Mesendoderm (in vitro differentiated cells): ENCODE results near the gene FAHD2B.
"Not testable (repeated sequence)": the region's sequence is repeated elsewhere in the genome, so short reads cannot be mapped to it uniquely, and the experiment has no call there.

Source experiments
- DNase-seq: peaks from one replicate; pipeline ENCODE4 v3.0.0; 2013
- H2AK5ac ChIP-seq: 2 replicates; pipeline ENCODE4 v1.6.1; 2013; ENCODE audit warnings: low read length, inconsistent platforms
- H2BK120ac ChIP-seq: 2 replicates; pipeline ENCODE4 v1.6.1; 2013; ENCODE audit warnings: low read depth, mild to moderate bottlenecking, low read length, moderate library complexity, mixed read lengths
- H2BK15ac ChIP-seq: replicated peaks from 2 replicates; pipeline ENCODE4 v1.6.1; 2013; ENCODE audit warnings: low read depth, mild to moderate bottlenecking, moderate library complexity
- H2BK5ac ChIP-seq: 2 replicates; pipeline ENCODE4 v1.6.1; 2013; ENCODE audit warnings: low read length, inconsistent platforms
- H3K18ac ChIP-seq: 2 replicates; pipeline ENCODE4 v1.6.1; 2013; ENCODE audit warnings: mild to moderate bottlenecking, low read length, mixed read lengths
- H3K23ac ChIP-seq: one replicate; pipeline ENCODE4 v1.6.1; 2013; ENCODE audit warnings: low read length
- H3K27ac ChIP-seq: 2 replicates; pipeline ENCODE4 v1.5.1; 2013; ENCODE audit warnings: low read depth, mild to moderate bottlenecking, inconsistent platforms, low read length, moderate library complexity
- H3K27me3 ChIP-seq: 2 replicates; pipeline ENCODE4 v1.6.1; 2013; ENCODE audit warnings: low read length, control low read depth, mild to moderate bottlenecking, inconsistent platforms; ENCODE audit not compliant: insufficient read depth, poor library complexity
- H3K36me3 ChIP-seq: 2 replicates; pipeline ENCODE4 v1.6.1; 2013; ENCODE audit warnings: low read length, inconsistent platforms; ENCODE audit not compliant: control insufficient read depth, insufficient read depth
- H3K4ac ChIP-seq: one replicate; pipeline ENCODE4 v1.6.1; 2013; ENCODE audit warnings: low read depth, mild to moderate bottlenecking, low read length, moderate library complexity
- H3K4me1 ChIP-seq: 2 replicates; pipeline ENCODE4 v1.6.1; 2013; ENCODE audit warnings: low read depth, low read length, inconsistent platforms; ENCODE audit not compliant: control insufficient read depth
- H3K4me2 ChIP-seq: 2 replicates; pipeline ENCODE4 v1.6.1; 2013; ENCODE audit warnings: low read length
- H3K4me3 ChIP-seq: 2 replicates; pipeline ENCODE4 v1.5.1; 2013; ENCODE audit warnings: mild to moderate bottlenecking, low read length
- H3K56ac ChIP-seq: one replicate; pipeline ENCODE4 v1.6.1; 2013; ENCODE audit warnings: low read length
- H3K79me1 ChIP-seq: 2 replicates; pipeline ENCODE4 v1.6.1; 2013; ENCODE audit warnings: low read length, inconsistent platforms
- H3K79me2 ChIP-seq: 2 replicates; pipeline ENCODE4 v1.6.1; 2013; ENCODE audit warnings: mild to moderate bottlenecking, low read length; ENCODE audit not compliant: control insufficient read depth, insufficient read depth
- H3K9ac ChIP-seq: 2 replicates; pipeline ENCODE4 v1.6.1; 2013; ENCODE audit warnings: low read length, inconsistent platforms
- H4K5ac ChIP-seq: one replicate; pipeline ENCODE4 v1.6.1; 2013; ENCODE audit warnings: low read length
- H4K8ac ChIP-seq: one replicate; pipeline ENCODE4 v1.6.1; 2013; ENCODE audit warnings: low read depth, mild to moderate bottlenecking, control low read depth, low read length, moderate library complexity
- WGBS: extraction: QIAGEN DNeasy Blood & Tissue Kit; methylation state at CpG from one replicate; pipeline ENCODE4 v1.1.7; 2013; ENCODE audit warnings: low lambda C conversion rate, missing lambda C conversion rate; ENCODE audit not compliant: insufficient coverage; ENCODE audit errors: extremely low coverage; 5-methylcytosine and 5-hydroxymethylcytosine counted together

Gene FAHD2B

DNA sequence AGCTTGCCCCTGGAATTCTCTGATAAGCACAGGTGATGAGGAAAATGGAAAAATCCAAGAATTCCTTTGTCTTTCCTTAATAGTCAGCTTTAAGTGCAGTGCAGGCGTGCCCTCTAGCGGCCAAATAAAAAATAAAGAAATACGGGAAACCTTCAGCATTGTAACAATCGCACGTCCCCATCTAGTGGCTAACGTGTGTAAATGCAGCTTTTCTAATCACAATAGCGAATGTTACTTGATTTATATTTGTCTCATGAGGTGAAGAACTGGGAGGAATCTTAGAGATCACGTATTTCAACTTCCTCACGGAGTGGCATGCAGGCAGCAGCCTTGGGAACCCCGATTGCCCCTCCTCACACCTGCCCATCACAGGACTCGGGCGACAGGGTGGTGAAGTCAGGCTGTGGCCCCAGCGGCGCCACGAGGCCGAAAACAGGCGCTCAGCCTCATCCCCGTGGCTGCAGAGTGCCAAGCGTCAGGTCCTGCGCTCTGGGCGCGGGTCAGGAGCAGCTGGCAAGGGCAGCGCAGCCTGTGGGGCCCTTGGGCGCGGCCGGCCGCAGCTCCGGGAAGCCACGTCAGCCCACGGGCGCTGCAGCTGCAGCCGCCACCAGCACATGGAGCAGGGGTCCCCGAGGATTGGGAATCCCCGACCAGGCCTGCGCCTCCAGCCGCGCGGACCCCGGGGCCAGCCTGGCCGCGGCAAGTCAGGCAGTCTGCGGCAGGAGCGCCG lies 17.8 kb upstream of the FAHD2B start:
- not testable (repeated sequence) for H3K79me2 ChIP-seq, H2AK5ac ChIP-seq, H2BK120ac ChIP-seq, H3K79me1 ChIP-seq, H2BK15ac ChIP-seq, H3K4ac ChIP-seq, H3K27me3 ChIP-seq, H3K36me3 ChIP-seq, H3K4me1 ChIP-seq, H4K5ac ChIP-seq, H2BK5ac ChIP-seq
- Histone ChIP-seq H3K4me2 (peak overlapping the region; percentile 77), H3K23ac (peak overlapping the region; percentile 94), H3K56ac (peak overlapping the region; percentile 90), H3K27ac (peak overlapping the region; percentile 66), H3K9ac (peak overlapping the region; percentile 79), H4K8ac (peak overlapping the region; percentile 89), H3K18ac (peak overlapping the region; percentile 32), H3K4me3 (peak overlapping the region; percentile 34)
- peak; percentile 72 for DNase-seq
- WGBS = no CpG with 5 or more reads among the region's 44 CpGs

DNA sequence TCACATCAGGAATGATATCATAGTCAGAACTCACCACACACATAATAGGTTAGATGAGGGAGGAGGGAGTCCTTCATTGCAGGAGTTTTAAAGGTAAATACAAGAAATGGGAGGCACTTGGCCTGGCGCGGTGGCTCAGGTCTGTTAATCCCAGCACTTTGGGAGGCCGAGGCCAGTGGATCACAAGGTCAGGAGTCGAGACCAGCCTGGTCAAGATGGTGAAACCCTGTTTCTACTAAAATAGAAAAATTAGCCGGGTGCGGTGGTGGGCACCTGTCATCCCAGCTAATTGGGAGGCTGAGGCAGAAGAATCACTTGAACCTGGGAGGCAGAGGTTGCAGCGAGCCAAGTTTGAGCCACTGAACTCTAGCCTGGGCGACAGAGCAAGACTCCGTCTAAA lies 16.6 kb upstream of the FAHD2B start:
- not testable (repeated sequence) for H2BK120ac ChIP-seq, H3K79me2 ChIP-seq, H3K79me1 ChIP-seq, H3K9ac ChIP-seq, H3K56ac ChIP-seq, H2BK15ac ChIP-seq, H4K5ac ChIP-seq, H3K4me2 ChIP-seq, H3K4ac ChIP-seq, H3K27me3 ChIP-seq, H3K36me3 ChIP-seq, H2BK5ac ChIP-seq, H4K8ac ChIP-seq, H3K27ac ChIP-seq, H3K23ac ChIP-seq, H3K4me1 ChIP-seq, H3K18ac ChIP-seq, H2AK5ac ChIP-seq, H3K4me3 ChIP-seq, DNase-seq
- no CpG with 5 or more reads among the region's 9 CpGs for WGBS

DNA sequence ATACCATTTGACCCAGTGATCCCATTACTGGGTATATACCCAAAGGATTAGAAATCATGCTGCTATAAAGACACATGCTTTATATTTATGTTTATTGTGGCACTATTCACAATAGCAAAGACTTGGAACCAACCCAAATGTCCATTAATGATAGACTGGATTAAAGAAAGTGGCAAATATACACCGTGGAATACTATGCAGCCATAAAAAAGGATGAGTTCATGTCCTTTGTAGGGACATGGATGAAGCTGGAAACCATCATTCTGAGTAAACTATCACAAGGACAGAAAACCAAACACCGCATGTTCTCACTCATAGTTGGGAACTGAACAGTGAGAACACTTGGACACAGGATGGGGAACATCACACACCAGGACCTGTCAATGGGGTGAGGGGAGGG lies 12.2 kb upstream of the FAHD2B start:
- H3K9ac ChIP-seq, H3K27ac ChIP-seq, H4K5ac ChIP-seq, H3K36me3 ChIP-seq, H3K4me2 ChIP-seq, H3K4me3 ChIP-seq, H2BK15ac ChIP-seq, H3K4ac ChIP-seq, H3K79me1 ChIP-seq, H3K4me1 ChIP-seq, H2AK5ac ChIP-seq, H4K8ac ChIP-seq, H3K27me3 ChIP-seq, H3K23ac ChIP-seq, H2BK120ac ChIP-seq, H3K79me2 ChIP-seq, H3K56ac ChIP-seq, H2BK5ac ChIP-seq, DNase-seq, H3K18ac ChIP-seq: not testable (repeated sequence)
- WGBS = no CpG with 5 or more reads among the region's 2 CpGs

DNA sequence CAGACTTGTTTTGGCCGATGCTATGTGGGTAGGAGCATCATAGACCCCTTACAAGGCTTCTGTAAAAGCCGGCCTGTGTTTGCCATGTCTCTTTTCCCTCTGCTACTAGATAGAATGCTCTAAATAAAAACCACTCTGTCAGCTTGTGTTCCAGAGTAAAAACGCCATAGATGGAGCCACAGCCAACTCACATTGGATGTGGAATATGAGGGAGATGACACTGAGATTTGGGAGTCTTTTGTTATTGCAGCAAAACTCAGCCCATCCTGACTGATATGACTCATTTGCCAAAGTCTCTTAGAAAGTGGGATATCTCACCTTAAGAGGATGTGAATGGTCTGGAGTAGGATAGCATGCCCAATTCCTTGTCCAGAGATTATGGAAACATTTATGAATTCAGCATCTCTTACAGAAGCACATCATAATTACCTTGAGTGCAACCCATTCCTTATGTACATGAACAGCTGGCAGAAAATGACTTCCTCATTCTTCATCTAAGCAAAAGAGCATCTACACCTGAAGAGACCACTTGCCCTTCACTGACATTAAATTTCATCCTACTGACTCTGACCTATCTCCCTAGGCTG lies 4.2 kb upstream of the FAHD2B start:
- H2BK5ac ChIP-seq, H3K27ac ChIP-seq, H3K4ac ChIP-seq, H3K9ac ChIP-seq, DNase-seq, H3K27me3 ChIP-seq, H3K4me3 ChIP-seq, H3K36me3 ChIP-seq, H3K4me1 ChIP-seq, H3K23ac ChIP-seq, H4K5ac ChIP-seq, H2BK15ac ChIP-seq, H3K4me2 ChIP-seq, H3K56ac ChIP-seq, H4K8ac ChIP-seq, H2AK5ac ChIP-seq, H2BK120ac ChIP-seq, H3K18ac ChIP-seq, H3K79me1 ChIP-seq, H3K79me2 ChIP-seq: not testable (repeated sequence)
- WGBS = no CpG with 5 or more reads among the region's 3 CpGs

DNA sequence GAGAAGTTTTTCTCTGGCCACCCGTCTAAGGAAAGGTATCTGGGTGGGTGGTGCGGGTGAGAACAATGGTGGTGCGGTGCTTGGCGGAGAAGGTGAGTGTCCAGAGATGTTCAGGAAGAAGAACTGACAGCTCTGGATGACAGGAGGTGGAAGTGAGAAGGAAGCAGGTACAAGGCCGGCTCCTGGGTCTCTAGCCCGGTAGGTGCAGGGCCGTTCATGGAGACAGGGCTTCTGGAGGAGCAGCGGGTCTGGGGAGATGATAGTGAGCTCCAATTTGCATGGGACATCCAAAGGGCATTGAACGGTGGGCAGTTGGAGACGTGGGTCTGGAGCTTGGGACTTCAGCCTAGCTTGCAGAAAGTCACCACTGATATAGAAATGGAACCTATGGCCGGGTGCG lies 979 bp upstream of the FAHD2B start:
- no peak overlapping the region for H2BK120ac ChIP-seq
- H3K4me2 ChIP-seq = no peak overlapping the region
- no peak overlapping the region for H3K27ac ChIP-seq
- H3K9ac ChIP-seq = no peak overlapping the region
- no peaks in the 10 kb centered on the region for H3K79me2 ChIP-seq
- H3K4me1 ChIP-seq = no peaks in the 10 kb centered on the region
- no peak for DNase-seq
- H3K18ac ChIP-seq = no peak overlapping the region
- H3K27me3 ChIP-seq = no peaks in the 10 kb centered on the region
- no peaks in the 10 kb centered on the region for H3K79me1 ChIP-seq
- H3K56ac ChIP-seq = peak overlapping the region; percentile 42
- no peak overlapping the region for H3K4ac ChIP-seq
- no peak overlapping the region for H4K5ac ChIP-seq
- WGBS = no CpG with 5 or more reads among the region's 12 CpGs
- H3K4me3 ChIP-seq = no peak overlapping the region
- no peak overlapping the region for H2AK5ac ChIP-seq
- H2BK15ac ChIP-seq = no peak overlapping the region
- H3K36me3 ChIP-seq = no peaks in the 10 kb centered on the region
- no peak overlapping the region for H4K8ac ChIP-seq
- H3K23ac ChIP-seq = no peak overlapping the region
- no peak overlapping the region for H2BK5ac ChIP-seq
